Keratinocyte (primary cell): ENCODE results near the gene TTR. TPM values are rescaled to one million over a fixed set of nuclear protein-coding genes. Genes with fewer than 3 reads are reported as not detected.

ENCODE experiments used
- DNase-seq: peaks from one replicate; pipeline ENCODE4 v3.0.0-alpha.2; 2011; ENCODE audit warnings: low read depth, missing footprints, low spot score
- FAIRE-seq: peaks from 2 replicates; lab custom pipeline; 2011; peaks lifted over from hg19 to GRCh38; lab: Jason Lieb, UNC
- H2AFZ ChIP-seq: 2 replicates; pipeline ENCODE4 v1.6.0; 2012; ENCODE audit warnings: low read length, control low read depth, inconsistent platforms; ENCODE audit not compliant: control insufficient read depth
- H3K27ac ChIP-seq: 2 replicates; pipeline ENCODE4 v1.5.1; 2011; ENCODE audit warnings: low read length; ENCODE audit not compliant: control insufficient read depth, insufficient read depth
- H3K27me3 ChIP-seq: 3 replicates; pipeline ENCODE4 v1.6.0; 2011; ENCODE audit warnings: low read length; ENCODE audit not compliant: control insufficient read depth, insufficient read depth; ENCODE audit errors: extremely low read depth
- H3K36me3 ChIP-seq, 2 experiments: 2 replicates in 1 of 2; 3 replicates in 1 of 2; pipeline ENCODE4 v1.5.1; 2011; ENCODE audit warnings: low read length in 2 of 2, mild to moderate bottlenecking in 1 of 2; ENCODE audit not compliant: control insufficient read depth in 2 of 2, insufficient read depth in 2 of 2; ENCODE audit errors: extremely low read depth in 1 of 2
- H3K4me1 ChIP-seq: 3 replicates; pipeline ENCODE4 v1.5.1; 2011; ENCODE audit warnings: low read length; ENCODE audit not compliant: control insufficient read depth, insufficient read depth; ENCODE audit errors: extremely low read depth
- H3K4me2 ChIP-seq: 3 replicates; pipeline ENCODE4 v1.6.0; 2011; ENCODE audit warnings: low read depth, low read length; ENCODE audit not compliant: control insufficient read depth, insufficient read depth; ENCODE audit errors: extremely low read depth
- H3K4me3 ChIP-seq, 3 experiments: fragments of 200-600 bp in 1 of 3; sonication (generic) in 1 of 3; 2 replicates in 2 of 3; 3 replicates in 1 of 3; pipeline ENCODE4 v1.5.1; 2011 to 2016; ENCODE audit warnings: low read length in 3 of 3, mild to moderate bottlenecking in 3 of 3, control low read depth in 2 of 3, inconsistent platforms in 1 of 3, low read depth in 1 of 3, mixed read lengths in 1 of 3, mixed run types in 1 of 3, moderate library complexity in 1 of 3; ENCODE audit not compliant: control insufficient read depth in 2 of 3, insufficient read depth in 2 of 3; ENCODE audit errors: extremely low read depth in 1 of 3
- H3K79me2 ChIP-seq: 2 replicates; pipeline ENCODE4 v1.6.0; 2012; ENCODE audit warnings: low read length; ENCODE audit not compliant: control insufficient read depth, insufficient read depth
- H3K9ac ChIP-seq: 3 replicates; pipeline ENCODE4 v1.6.0; 2011; ENCODE audit warnings: low read length; ENCODE audit not compliant: control insufficient read depth, insufficient read depth; ENCODE audit errors: extremely low read depth
- H3K9me1 ChIP-seq: 3 replicates; pipeline ENCODE4 v1.6.0; 2011; ENCODE audit warnings: low read length; ENCODE audit not compliant: control insufficient read depth, insufficient read depth; ENCODE audit errors: extremely low read depth
- H3K9me3 ChIP-seq: 2 replicates; pipeline ENCODE4 v1.5.1; 2012; ENCODE audit warnings: low read depth, low read length; ENCODE audit not compliant: control insufficient read depth
- H4K20me1 ChIP-seq: 3 replicates; pipeline ENCODE4 v1.6.0; 2011; ENCODE audit warnings: low read length; ENCODE audit not compliant: control insufficient read depth, insufficient read depth; ENCODE audit errors: extremely low read depth
- EZH2 ChIP-seq: IDR thresholded peaks from one replicate; pipeline ENCODE4 v1.6.1; 2012; ENCODE audit warnings: inconsistent platforms, mild to moderate bottlenecking, low read length, moderate library complexity
- dilution Hi-C: fragments of 300-500 bp; cut with MboI; formaldehyde crosslinking; loops from one replicate; pipeline ENCODE4 v1.7.0; 2020; ENCODE audit warnings: low sequenced_read_pairs; ENCODE audit not compliant: extremely low pct_ligation_motif_present
- polyA plus RNA-seq, 5 experiments: library from polyadenylated mRNA; depleted of rRNA in 3 of 5; stranded (reverse) in 3 of 5; stranded (forward) in 1 of 5; unstranded in 1 of 5; fragments of >200 nt; gene quantifications; 1 replicate in 1 of 5; 2 replicates in 3 of 5; 3 replicates in 1 of 5; pipeline versions ENCODE4 v1.2.1 to v1.2.3, GENCODE V29; 2011 to 2012; ENCODE audit warnings: missing spikeins in 2 of 5, low read depth in 1 of 5, low replicate concordance in 1 of 5
- TF ChIP-seq, protein P1 (sequence below), 3 experiments: IDR thresholded peaks in 1 of 3; conservative IDR thresholded peaks in 1 of 3; optimal IDR thresholded peaks in 1 of 3; 2 replicates in 2 of 3; 3 replicates in 1 of 3; pipeline versions ENCODE3 to v1.5.1; 2011; ENCODE audit warnings: low read length in 3 of 3, mild to moderate bottlenecking in 3 of 3, moderate library complexity in 2 of 3, control low read depth in 1 of 3, inconsistent platforms in 1 of 3; ENCODE audit not compliant: insufficient read depth in 2 of 3; ENCODE audit errors: extremely low read depth in 1 of 3

TTR gene
- polyA plus RNA-seq, 1 donor (not counting 4 experiments of a cell fraction or from before 2014, with no cell fraction given) = not detected

DNA sequence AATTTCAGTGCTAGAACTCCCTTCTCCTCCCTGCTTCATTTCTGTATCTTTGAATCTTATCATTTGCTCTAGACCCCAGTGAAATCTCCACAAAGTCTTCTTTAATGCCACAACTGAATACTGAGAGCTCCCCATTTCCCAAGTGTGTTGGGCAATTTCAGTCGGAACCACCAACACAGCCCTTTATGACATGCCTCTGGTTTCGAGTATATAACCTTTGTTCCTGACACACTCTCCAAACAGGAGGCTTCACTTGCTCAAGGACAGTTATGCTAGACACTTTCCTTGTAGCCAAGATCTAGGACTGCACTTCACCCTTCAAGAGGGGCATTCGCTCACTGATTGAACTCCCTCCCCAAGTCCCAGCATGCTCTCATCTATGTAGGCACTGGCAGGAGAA is 18.6 kb upstream of the TTR start:
- FAIRE-seq = no peak

DNA sequence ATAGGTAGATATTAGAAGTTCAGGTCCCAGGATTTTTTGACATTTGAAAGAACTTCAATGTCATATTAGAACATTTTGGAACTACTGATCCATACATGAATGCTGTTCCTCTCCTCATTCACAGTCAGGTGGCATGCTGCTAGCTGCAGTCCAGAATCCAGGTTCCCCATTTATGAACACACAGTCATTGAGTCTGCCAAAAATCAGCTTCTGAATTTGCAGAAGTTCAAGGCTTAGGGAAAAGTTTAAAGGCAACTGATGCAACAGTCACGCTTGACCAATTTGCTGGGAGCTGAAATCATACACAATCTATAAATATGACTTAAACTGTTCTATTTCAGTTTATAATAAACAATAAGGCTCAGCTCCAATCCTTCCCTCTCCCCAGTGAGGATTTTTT is 17.3 kb upstream of the TTR start:
- Histone ChIP-seq H3K79me2 (no peaks in the 10 kb centered on the region), H3K9ac (no peak overlapping the region), H4K20me1 (no peaks in the 10 kb centered on the region), H3K36me3 (no peaks in the 10 kb centered on the region), H2AFZ (no peak overlapping the region), H3K4me3 (no peak overlapping the region), H3K27ac (no peak overlapping the region), H3K4me2 (no peak overlapping the region), H3K4me1 (no peaks in the 10 kb centered on the region), H3K9me1 (no peaks in the 10 kb centered on the region), H3K9me3 (no peaks in the 10 kb centered on the region), H3K27me3 (no peaks in the 10 kb centered on the region)
- DNase-seq (no peak), FAIRE-seq (no peak)
- dilution Hi-C loops = no loop called here
- TF ChIP-seq, protein P1, sequence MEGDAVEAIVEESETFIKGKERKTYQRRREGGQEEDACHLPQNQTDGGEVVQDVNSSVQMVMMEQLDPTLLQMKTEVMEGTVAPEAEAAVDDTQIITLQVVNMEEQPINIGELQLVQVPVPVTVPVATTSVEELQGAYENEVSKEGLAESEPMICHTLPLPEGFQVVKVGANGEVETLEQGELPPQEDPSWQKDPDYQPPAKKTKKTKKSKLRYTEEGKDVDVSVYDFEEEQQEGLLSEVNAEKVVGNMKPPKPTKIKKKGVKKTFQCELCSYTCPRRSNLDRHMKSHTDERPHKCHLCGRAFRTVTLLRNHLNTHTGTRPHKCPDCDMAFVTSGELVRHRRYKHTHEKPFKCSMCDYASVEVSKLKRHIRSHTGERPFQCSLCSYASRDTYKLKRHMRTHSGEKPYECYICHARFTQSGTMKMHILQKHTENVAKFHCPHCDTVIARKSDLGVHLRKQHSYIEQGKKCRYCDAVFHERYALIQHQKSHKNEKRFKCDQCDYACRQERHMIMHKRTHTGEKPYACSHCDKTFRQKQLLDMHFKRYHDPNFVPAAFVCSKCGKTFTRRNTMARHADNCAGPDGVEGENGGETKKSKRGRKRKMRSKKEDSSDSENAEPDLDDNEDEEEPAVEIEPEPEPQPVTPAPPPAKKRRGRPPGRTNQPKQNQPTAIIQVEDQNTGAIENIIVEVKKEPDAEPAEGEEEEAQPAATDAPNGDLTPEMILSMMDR (optimal IDR thresholded peaks at IDR 0.05 in 1 of 3, IDR thresholded peaks at IDR 0.05 in 1 of 3, conservative IDR thresholded peaks at IDR 0.05 in 1 of 3; ENCODE audit: extremely low read depth in 1 of 3, insufficient read depth in 2 of 3, low read length in 3 of 3) = no peak
- no peak for TF ChIP-seq EZH2

More for the DNA sequence above, 18.6 kb upstream of the TTR start:
- Histone ChIP-seq H3K4me3 (no peak overlapping the region), H3K27ac (no peak overlapping the region), H3K9me3 (no peaks in the 10 kb centered on the region), H3K27me3 (no peaks in the 10 kb centered on the region), H2AFZ (no peak overlapping the region), H3K9ac (no peak overlapping the region), H4K20me1 (no peaks in the 10 kb centered on the region), H3K79me2 (no peaks in the 10 kb centered on the region), H3K36me3 (no peaks in the 10 kb centered on the region), H3K4me2 (no peak overlapping the region), H3K4me1 (no peaks in the 10 kb centered on the region), H3K9me1 (no peaks in the 10 kb centered on the region)
- DNase-seq = no peak
- dilution Hi-C loops = no loop called here
- TF ChIP-seq, protein P1 (optimal IDR thresholded peaks at IDR 0.05 in 1 of 3, IDR thresholded peaks at IDR 0.05 in 1 of 3, conservative IDR thresholded peaks at IDR 0.05 in 1 of 3; ENCODE audit: extremely low read depth in 1 of 3, insufficient read depth in 2 of 3, low read length in 3 of 3) = no peak
- no peak for TF ChIP-seq EZH2
